CD8-positive, alpha-beta memory T cell (primary cell): ENCODE measurements around the gene CTCFL. TPM values are rescaled to one million over a fixed set of nuclear protein-coding genes. Genes with fewer than 3 reads are reported as not detected.

Experiments
- CTCF ChIA-PET: fragments of 350-600 bp; sonication (Branson Sonifier 250); formaldehyde crosslinking; loops from one replicate; lab custom pipeline; 2021; ENCODE audit warnings: antibody characterized with exemption; lab: Charles Lee
- POLR2A ChIA-PET: fragments of 350-600 bp; sonication (Branson Sonifier 250); formaldehyde crosslinking; loops from one replicate; lab custom pipeline; 2021; ENCODE audit warnings: antibody characterized with exemption; lab: Charles Lee
- DNase-seq, 5 donors: peaks; one replicate each; pipeline versions ENCODE4 v3.0.0 to v3.0.0-alpha.2; 2020 to 2022; ENCODE audit warnings: mixed read lengths in 1 of 5
- H3K27ac ChIP-seq: one replicate; pipeline ENCODE4 v1.7.0; 2013; ENCODE audit warnings: low read depth, mild to moderate bottlenecking, low read length, moderate library complexity
- H3K27me3 ChIP-seq: 2 replicates; pipeline ENCODE4 v1.7.0; 2013; ENCODE audit warnings: low read length, mild to moderate bottlenecking; ENCODE audit not compliant: insufficient read depth, poor library complexity, severe bottlenecking
- H3K36me3 ChIP-seq: 2 replicates; pipeline ENCODE4 v1.7.0; 2013; ENCODE audit warnings: mild to moderate bottlenecking, low read length, moderate library complexity; ENCODE audit not compliant: insufficient read depth
- H3K4me1 ChIP-seq: 2 replicates; pipeline ENCODE4 v1.7.0; 2013; ENCODE audit warnings: mild to moderate bottlenecking, low read length, moderate library complexity; ENCODE audit not compliant: insufficient read depth
- H3K4me3 ChIP-seq: 2 replicates; pipeline ENCODE4 v1.7.0; 2013; ENCODE audit warnings: mild to moderate bottlenecking, low read length
- H3K9me3 ChIP-seq: 2 replicates; pipeline ENCODE4 v1.7.0; 2013; ENCODE audit warnings: mild to moderate bottlenecking, low read length
- H3K27ac Mint-ChIP-seq, 8 donors: one replicate each; pipeline ENCODE4 v1.8.0; 2020 to 2021; ENCODE audit warnings: mixed read lengths in 8 of 8, mild to moderate bottlenecking in 6 of 8, inconsistent platforms in 3 of 8, moderate library complexity in 3 of 8
- H3K27me3 Mint-ChIP-seq, 2 donors: one replicate each; pipeline ENCODE4 v1.8.0; 2020 to 2021; ENCODE audit warnings: mixed read lengths in 2 of 2, mild to moderate bottlenecking in 1 of 2, moderate library complexity in 1 of 2
- H3K36me3 Mint-ChIP-seq, 3 donors: one replicate each; pipeline ENCODE4 v1.8.0; 2020 to 2021; ENCODE audit warnings: mixed read lengths in 3 of 3, inconsistent platforms in 1 of 3, mild to moderate bottlenecking in 1 of 3
- H3K4me1 Mint-ChIP-seq, 3 donors: one replicate each; pipeline ENCODE4 v1.8.0; 2020 to 2021; ENCODE audit warnings: mixed read lengths in 3 of 3, inconsistent platforms in 1 of 3, mild to moderate bottlenecking in 1 of 3
- H3K4me3 Mint-ChIP-seq, 7 donors: one replicate each; pipeline ENCODE4 v1.8.0; 2020 to 2021; ENCODE audit warnings: mixed read lengths in 7 of 7, mild to moderate bottlenecking in 6 of 7, moderate library complexity in 4 of 7, inconsistent platforms in 2 of 7
- H3K9me3 Mint-ChIP-seq, 5 donors: one replicate each; pipeline ENCODE4 v1.8.0; 2020 to 2022; ENCODE audit warnings: mixed read lengths in 5 of 5, mild to moderate bottlenecking in 3 of 5, moderate library complexity in 2 of 5, inconsistent platforms in 1 of 5
- polyA plus RNA-seq: library from polyadenylated mRNA; unstranded; fragments of 300-500 nt; fragmentation: Illumina TruSeq; gene quantifications from one replicate; pipeline ENCODE4 v1.2.3, GENCODE V29; 2021
- total RNA-seq, 2 experiments: library from RNA; stranded (reverse); gene quantifications; one replicate each; pipeline ENCODE4 v1.2.3, GENCODE V29; 2021

CTCFL gene
- total and polyA plus RNA-seq, 3 experiments from 2014 or later: not detected

GRCh38 chr20:57504411-57504810 lies 20.5 kb downstream of the CTCFL start:
- peaks cover 6% of the 10 kb centered on the region for H3K27me3 ChIP-seq
- H3K36me3 Mint-ChIP-seq: no peaks in the 10 kb centered on the region
- no peaks in the 10 kb centered on the region for H3K9me3 ChIP-seq
- no peak overlapping the region for H3K27ac Mint-ChIP-seq
- H3K4me1 ChIP-seq: no peaks in the 10 kb centered on the region
- H3K27ac ChIP-seq: no peak overlapping the region
- ChIA-PET POLR2A (no interaction called here), CTCF (interaction anchor here (2.3 kb wide), 1 partner anchor 9 kb away, joined by 5 read pairs; no protein-coding TSS in a partner anchor)
- no peaks in the 10 kb centered on the region for H3K9me3 Mint-ChIP-seq
- DNase-seq: no peak
- no peaks in the 10 kb centered on the region for H3K36me3 ChIP-seq
- no peak overlapping the region for H3K4me3 Mint-ChIP-seq
- no peaks in the 10 kb centered on the region for H3K4me1 Mint-ChIP-seq
- H3K4me3 ChIP-seq: no peak overlapping the region
- peaks cover 22 to 48% of the 10 kb centered on the region in 2 donors for H3K27me3 Mint-ChIP-seq

GRCh38 chr20:57503035-57503658 lies 21.8 kb downstream of the CTCFL start:
- no peak for DNase-seq
- H3K4me3 Mint-ChIP-seq: no peak overlapping the region
- ChIA-PET CTCF (interaction anchor here (1.0 kb wide), 1 partner anchor 119 kb away, joined by 3 read pairs; no protein-coding TSS in a partner anchor), POLR2A (no interaction called here)
- peaks cover 6% of the 10 kb centered on the region for H3K4me1 ChIP-seq
- no peak overlapping the region for H3K27ac ChIP-seq
- H3K27me3 ChIP-seq: peaks cover 6% of the 10 kb centered on the region
- H3K36me3 ChIP-seq: no peaks in the 10 kb centered on the region
- H3K4me1 Mint-ChIP-seq: peaks cover 6 to 7% (median 7%) of the 10 kb centered on the region in 3 donors
- no peaks in the 10 kb centered on the region for H3K9me3 ChIP-seq
- peak overlapping the region in 1 of 8 donors; percentile 81 for H3K27ac Mint-ChIP-seq
- no peaks in the 10 kb centered on the region for H3K9me3 Mint-ChIP-seq
- H3K36me3 Mint-ChIP-seq: no peaks in the 10 kb centered on the region
- H3K4me3 ChIP-seq: no peak overlapping the region
- H3K27me3 Mint-ChIP-seq: peaks cover 31 to 44% of the 10 kb centered on the region in 2 donors

GRCh38 chr20:57502336-57502700 lies 22.6 kb downstream of the CTCFL start:
- Histone ChIP-seq H3K4me3 (no peak overlapping the region), H3K27me3 (peaks cover 6% of the 10 kb centered on the region), H3K27ac (no peak overlapping the region), H3K9me3 (no peaks in the 10 kb centered on the region), H3K4me1 (peaks cover 6% of the 10 kb centered on the region), H3K36me3 (no peaks in the 10 kb centered on the region)
- H3K4me3 Mint-ChIP-seq: no peak overlapping the region
- H3K9me3 Mint-ChIP-seq: no peaks in the 10 kb centered on the region
- H3K36me3 Mint-ChIP-seq: no peaks in the 10 kb centered on the region
- no peak for DNase-seq
- peaks cover 33 to 47% of the 10 kb centered on the region in 2 donors for H3K27me3 Mint-ChIP-seq
- POLR2A ChIA-PET: no interaction called here
- H3K4me1 Mint-ChIP-seq: peaks cover 6 to 8% (median 7%) of the 10 kb centered on the region in 3 donors
- no peak overlapping the region for H3K27ac Mint-ChIP-seq
- CTCF ChIA-PET: interaction anchor here (1.0 kb wide), 1 partner anchor 119 kb away, joined by 3 read pairs; no protein-coding TSS in a partner anchor

- POLR2A ChIA-PET: no interaction called here
- Mint-ChIP-seq H3K27ac (peak overlapping the region in 1 of 8 donors; percentile 80), H3K9me3 (no peaks in the 10 kb centered on the region), H3K4me1 (peaks cover 6 to 8% (median 7%) of the 10 kb centered on the region in 3 donors), H3K4me3 (no peak overlapping the region), H3K27me3 (peaks cover 35 to 53% of the 10 kb centered on the region in 2 donors), H3K36me3 (no peaks in the 10 kb centered on the region)
- Histone ChIP-seq H3K9me3 (no peaks in the 10 kb centered on the region), H3K27ac (no peak overlapping the region), H3K27me3 (peaks cover 6% of the 10 kb centered on the region), H3K4me3 (no peak overlapping the region), H3K36me3 (no peaks in the 10 kb centered on the region), H3K4me1 (peaks cover 6% of the 10 kb centered on the region)
- no peak for DNase-seq
- CTCF ChIA-PET: no interaction called here
Measured at GRCh38 chr20:57501461-57502335, 23.2 kb downstream of the CTCFL start.

- H3K27me3 Mint-ChIP-seq: peaks cover 36 to 60% of the 10 kb centered on the region in 2 donors
- CTCF ChIA-PET: no interaction called here
Measured at GRCh38 chr20:57500962-57501361, 24.0 kb downstream of the CTCFL start.

GRCh38 chr20:57500235-57500634 lies 24.7 kb downstream of the CTCFL start:
- no peaks in the 10 kb centered on the region for H3K9me3 Mint-ChIP-seq
- H3K27me3 Mint-ChIP-seq: peaks cover 36 to 63% of the 10 kb centered on the region in 2 donors
- ChIA-PET POLR2A (no interaction called here), CTCF (interaction anchor here (0.7 kb wide), 1 partner anchor 897 kb away, joined by 3 read pairs; no protein-coding TSS in a partner anchor)
- no peaks in the 10 kb centered on the region for H3K9me3 ChIP-seq
- no peak overlapping the region for H3K27ac Mint-ChIP-seq
- H3K4me1 ChIP-seq: peaks cover 6% of the 10 kb centered on the region
- DNase-seq: no peak
- H3K27me3 ChIP-seq: peaks cover 6% of the 10 kb centered on the region
- H3K4me3 Mint-ChIP-seq: no peak overlapping the region
- peaks cover 6 to 10% (median 9%) of the 10 kb centered on the region in 3 donors for H3K4me1 Mint-ChIP-seq
- no peaks in the 10 kb centered on the region for H3K36me3 ChIP-seq
- H3K36me3 Mint-ChIP-seq: no peaks in the 10 kb centered on the region
- H3K27ac ChIP-seq: no peak overlapping the region
- H3K4me3 ChIP-seq: no peak overlapping the region

More at GRCh38 chr20:57500962-57501361, 24.0 kb downstream of the CTCFL start:
- Histone ChIP-seq H3K9me3 (no peaks in the 10 kb centered on the region), H3K27me3 (peaks cover 6% of the 10 kb centered on the region), H3K4me1 (peaks cover 6% of the 10 kb centered on the region), H3K4me3 (no peak overlapping the region), H3K27ac (no peak overlapping the region), H3K36me3 (no peaks in the 10 kb centered on the region)
- Mint-ChIP-seq H3K36me3 (no peaks in the 10 kb centered on the region), H3K27ac (no peak overlapping the region), H3K9me3 (no peaks in the 10 kb centered on the region), H3K4me3 (no peak overlapping the region), H3K4me1 (peaks cover 6 to 8% (median 7%) of the 10 kb centered on the region in 3 donors)
- POLR2A ChIA-PET: no interaction called here
- no peak for DNase-seq

- peaks cover 11% of the 10 kb centered on the region for H3K4me1 ChIP-seq
- ChIA-PET POLR2A (no interaction called here), CTCF (interaction anchor here (0.7 to 2.4 kb wide), 5 partner anchors 111 to 897 kb away, joined by 3 to 16 read pairs (median 4); no protein-coding TSS in a partner anchor)
- H3K9me3 ChIP-seq: no peaks in the 10 kb centered on the region
- no peaks in the 10 kb centered on the region for H3K36me3 Mint-ChIP-seq
- no peaks in the 10 kb centered on the region for H3K36me3 ChIP-seq
- peaks cover 6% of the 10 kb centered on the region for H3K27me3 ChIP-seq
- no peak for DNase-seq
- H3K4me3 Mint-ChIP-seq: no peak overlapping the region
- H3K27ac ChIP-seq: no peak overlapping the region
- H3K27me3 Mint-ChIP-seq: peaks cover 35 to 63% of the 10 kb centered on the region in 2 donors
- no peak overlapping the region for H3K4me3 ChIP-seq
- peaks cover 8 to 14% (median 13%) of the 10 kb centered on the region in 3 donors for H3K4me1 Mint-ChIP-seq
- no peaks in the 10 kb centered on the region for H3K9me3 Mint-ChIP-seq
- no peak overlapping the region for H3K27ac Mint-ChIP-seq
Measured at GRCh38 chr20:57499676-57500075, 25.3 kb downstream of the CTCFL start.
